Measurements from ENCODE around the gene STK24.
A peak's percentile ranks its signal among the peaks of the same experiment; 100 is the strongest.

Gene STK24

DNA sequence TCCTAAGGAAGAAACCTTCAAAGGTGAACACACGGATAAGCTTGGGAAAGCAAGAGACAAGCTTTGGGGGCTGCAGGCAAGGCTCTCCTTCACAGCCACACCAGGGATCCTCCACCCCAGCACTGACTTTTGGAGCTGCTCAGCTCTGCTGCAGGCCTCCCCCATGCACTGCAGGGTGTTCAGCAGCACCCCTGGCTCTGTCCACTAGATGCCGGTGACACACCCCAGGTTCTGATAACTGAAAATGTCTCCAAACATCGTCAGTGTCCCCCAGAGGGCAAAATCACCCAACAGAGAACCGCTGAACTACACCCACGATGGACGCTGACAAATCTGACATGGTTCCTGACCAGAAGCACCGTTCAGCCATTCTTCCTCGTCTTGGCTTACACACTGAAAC is 90.5 kb downstream of the STK24 start:
- DNase-seq, result no peak

DNA sequence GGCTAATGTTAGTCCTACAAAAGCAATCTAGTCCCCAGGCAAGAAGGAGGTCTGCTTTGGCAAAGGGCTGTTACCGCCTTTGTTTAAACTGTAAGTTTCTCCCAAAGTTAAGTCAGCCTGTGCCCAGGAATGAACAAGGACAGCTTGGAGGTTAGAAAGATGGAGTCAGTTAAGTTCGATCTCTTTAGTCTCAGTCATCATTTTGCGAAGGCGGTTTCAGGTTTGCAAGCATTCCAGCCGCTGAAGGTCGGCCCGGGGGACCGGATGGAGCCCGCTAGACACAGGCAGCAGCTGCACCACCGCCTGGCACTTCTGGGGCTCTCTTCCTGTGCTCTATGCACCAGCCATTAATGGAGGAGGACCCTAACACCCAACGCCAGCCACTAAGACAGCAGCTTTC is 91.3 kb downstream of the STK24 start:
- no peak for DNase-seq

DNA sequence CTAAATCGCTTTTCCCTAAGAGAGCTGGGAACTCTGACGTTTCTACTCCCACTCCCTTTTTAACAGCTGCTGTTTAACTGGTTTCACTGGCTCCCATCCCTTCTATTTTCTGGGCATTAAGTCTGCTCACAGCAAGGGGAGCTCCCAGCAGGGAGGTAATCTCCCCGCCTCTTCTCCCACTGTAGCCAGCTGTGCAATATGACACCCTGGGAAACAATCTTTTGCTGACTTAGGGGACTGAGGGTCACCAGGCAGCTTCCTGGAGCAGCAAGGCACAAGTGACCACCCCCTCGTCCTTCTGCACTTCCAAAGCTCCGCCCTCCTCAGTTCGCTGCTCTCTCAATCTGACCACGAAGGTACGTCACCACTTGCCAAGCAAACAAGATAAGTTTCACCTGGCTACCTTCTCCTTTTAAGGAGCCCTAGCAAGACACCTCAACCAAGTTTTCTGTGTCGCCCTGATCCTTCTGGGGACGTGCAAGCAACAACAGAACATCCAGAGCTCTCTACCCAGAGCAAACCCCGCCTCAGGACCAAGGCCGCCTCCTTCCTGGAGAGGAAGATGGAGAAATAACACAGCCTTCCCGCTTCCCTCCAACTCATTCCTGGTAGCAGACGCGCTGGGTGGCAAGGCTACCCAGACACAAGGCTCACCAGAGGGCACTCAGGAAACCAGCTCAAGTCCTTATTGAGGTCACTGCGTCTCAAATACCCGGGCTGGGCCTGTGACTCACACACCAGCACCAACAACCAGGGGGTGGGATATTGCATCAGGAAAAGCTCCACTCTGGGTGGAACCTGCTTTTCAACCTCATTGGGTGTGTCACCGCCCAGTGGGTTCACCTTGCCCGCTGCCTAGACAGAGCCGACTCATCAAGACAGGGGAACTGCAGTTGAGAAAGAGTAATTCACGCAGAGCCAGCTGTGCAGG is 92.4 kb downstream of the STK24 start:
- DNase-seq, result no peak

DNA sequence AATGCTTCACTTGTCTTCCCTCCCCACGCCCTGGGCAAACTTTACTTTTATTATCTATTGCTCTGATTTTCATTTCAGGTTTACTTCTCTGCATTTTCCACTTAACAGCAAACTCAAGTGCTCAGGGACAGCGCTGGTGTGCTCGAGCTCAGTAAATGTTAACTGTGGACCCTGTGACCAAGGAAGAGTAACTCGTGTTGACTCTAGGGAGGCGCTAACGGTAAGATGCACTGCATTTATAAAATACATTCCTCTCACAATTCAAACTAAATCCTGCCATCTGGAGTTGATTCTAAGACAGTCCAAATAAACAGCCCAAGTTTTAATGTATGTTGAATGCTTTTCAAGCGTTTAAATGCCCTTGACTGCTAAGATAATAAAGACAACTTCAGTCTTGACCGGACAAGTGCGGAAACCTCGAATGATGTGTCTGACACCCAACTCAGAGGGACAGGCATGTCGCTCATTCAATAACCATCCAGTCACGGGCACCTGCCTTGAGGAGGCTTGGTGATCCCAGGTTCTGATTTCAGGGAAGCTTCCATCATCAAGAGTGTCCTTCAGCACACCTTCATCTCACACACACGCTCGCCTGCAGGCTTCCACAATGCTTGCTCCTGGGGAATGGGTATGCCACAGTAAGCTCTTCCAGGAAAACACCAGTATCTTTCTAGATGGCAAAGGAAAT is 93.2 kb downstream of the STK24 start:
- no peak for DNase-seq

DNA sequence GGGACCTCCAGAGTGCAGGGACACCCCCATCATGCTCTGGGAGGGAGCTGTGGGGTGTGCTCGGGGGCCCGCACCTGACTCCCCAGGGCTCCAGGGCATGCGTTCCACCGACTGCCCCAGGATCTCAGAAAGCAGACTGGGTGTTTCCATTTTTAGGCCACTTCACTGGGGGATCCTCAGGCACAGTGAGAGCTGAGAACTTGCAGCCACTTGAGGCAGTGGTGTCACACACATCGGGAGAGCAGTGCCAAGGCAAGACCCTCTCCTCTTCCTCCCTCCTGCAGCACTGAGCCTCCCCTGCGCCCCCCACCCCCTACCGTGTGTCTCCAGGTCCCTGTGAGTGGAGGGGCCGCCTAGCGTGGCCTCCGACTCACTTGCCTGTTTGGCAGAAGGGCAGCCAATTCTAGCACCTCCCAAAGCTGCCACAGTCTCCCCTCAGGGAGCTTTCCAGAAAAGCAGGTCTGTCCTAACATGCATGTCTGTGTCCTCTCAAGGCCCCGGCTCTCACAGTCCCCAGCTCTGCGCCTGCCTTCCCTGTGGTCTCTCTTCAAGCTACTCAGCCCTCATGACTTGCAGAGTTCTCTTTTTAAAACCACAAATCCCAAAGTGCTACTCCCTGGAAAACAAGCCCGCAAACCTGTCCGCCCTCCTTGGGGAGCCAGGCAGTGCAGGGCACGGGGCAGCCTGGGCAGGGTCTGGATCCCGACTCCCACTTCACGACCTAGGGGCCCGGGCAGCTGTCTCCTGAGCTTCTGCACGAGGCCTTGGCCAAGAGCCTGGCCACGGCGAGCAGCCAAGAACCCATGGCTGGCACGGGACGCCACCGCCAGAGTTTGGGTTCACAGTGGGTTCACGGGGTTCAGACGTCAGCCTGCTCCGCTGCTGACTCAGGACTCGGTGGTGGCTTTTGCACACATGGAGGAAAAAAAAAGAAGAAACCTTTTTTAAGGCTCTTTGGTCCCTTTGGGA is 94.1 kb downstream of the STK24 start:
- peak; percentile 22 for DNase-seq

DNA sequence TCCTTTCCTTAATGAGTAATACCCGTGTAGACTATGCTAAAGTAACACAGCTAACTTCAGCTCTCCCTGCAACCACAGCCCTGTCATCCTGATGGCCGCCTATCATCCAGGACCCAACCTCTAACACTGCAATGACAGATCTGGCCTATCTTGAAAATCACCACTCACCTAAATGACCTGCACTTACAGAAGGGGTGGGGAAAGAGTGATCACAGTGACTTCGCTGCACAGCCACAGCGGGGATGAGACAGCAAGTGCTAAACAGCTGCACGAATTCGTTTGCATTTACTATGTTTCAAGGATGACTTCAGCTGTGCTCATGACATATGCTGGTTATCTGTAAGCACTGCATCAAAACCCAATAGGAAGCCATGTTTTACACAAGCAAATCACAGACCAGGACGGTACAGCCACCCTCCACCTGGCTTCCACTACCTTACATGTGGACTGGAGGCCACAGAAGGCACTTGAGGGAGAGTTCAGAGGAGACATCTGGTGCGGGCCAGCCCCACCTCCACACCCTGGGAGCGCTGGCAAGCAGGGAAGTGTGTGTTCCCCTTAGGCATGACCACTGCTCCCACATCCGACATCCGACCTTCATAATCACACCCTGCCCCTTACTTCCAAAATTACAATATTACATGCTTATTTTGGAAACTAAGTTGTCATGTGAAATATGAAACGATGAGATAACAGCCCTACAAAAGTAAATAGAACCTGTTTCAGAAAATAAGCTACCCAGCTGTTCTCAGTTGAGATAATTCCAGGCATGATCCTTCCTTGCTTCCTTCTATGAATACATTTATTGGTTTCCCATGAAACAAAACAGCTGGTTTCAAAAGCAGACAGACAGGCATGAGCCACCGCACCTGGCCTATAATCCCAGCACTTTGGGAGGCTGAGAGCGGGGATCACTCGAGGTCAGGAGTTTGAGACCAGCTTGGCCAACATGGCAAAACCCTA is 95.7 kb downstream of the STK24 start:
- no peak for DNase-seq

DNA sequence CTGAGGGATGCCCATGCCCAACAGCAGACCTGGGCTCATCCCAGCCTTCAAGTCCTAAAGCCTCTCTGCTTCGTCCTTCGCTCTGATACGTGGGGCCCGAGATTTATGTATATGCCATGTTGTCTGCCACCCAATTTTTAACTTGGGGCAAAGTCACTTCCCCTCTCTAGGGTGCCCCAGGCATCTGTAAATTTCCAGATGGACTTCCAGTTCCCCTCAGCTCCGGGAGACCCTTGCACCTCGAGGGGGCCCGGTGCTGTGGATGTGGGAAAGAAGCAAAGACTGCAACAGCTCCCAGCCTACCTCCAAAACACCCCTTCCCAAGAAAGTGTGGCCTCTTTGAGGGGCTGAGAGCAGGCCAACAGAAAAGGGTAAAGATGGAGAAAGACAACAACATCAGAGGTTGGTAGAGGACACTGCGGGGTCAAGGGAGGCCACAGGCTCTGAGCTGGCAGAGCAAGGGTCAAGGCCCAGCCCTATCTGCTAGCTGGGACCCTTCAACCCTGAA is 97.4 kb downstream of the STK24 start:
- DNase-seq, result no peak

DNA sequence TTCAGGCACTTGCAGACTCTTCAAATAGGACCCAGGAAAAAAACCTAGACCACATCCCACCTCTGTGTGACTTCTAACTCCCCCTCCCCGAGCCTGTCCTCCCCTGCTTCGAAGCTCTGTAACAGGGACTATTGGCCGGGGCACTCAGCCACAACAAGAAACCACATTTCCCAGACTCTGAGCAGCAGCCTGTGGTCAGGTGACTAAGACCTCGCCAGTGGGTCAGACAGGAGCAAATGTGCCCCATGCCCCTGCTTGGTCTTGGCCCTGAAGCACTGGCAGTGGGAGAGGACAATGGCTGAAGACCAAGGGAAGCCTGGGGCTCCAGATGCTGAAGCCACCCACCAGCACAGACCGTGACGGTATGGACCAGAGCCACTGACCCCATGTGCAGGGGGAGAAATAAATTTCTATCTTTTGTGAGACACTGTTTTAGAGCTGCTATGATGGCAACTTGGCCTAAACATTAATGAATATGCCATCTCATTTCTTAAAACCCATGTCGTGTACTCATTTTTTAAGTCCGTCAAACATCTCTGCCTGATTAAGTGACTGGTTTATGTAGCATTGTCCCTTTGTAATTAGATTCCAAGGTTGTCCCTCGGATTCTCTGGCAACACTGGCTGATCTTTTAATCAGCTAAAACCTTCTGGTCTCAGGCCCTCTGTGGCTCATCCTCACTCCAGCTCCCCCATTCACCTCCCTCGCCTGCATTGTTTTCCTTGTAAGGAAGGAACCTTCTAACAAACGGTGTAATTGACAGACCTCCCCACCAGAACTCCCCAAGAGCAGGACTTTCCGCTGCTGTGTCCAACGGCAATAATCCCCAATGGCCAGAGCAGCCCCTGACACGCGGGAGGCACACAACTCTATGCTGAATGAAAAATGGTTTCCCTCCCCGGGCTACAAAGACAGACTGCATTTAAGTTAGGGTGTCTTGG is 98.4 kb downstream of the STK24 start:
- DNase-seq, result no peak

DNA sequence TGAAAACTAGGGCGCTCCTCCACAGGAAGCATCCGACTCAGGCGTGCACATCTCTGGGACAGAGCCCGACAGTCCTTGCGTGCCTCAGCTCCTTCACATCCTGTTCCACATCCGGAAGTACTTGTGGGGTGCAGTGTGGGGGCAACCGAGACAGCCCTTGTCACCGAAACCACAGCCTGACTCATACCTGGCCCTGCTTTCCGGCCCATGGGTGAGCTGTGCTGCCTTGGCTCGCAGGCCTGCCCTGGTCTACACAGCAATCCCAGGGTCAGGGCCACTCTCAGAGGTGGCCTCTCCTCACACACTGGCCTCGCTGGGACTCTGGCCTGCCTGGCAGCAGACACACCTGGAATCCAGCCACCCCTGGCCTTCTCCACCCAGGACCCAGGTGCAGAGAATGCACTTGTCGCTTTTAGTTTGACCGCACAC is 100.4 kb downstream of the STK24 start:
- no peak for DNase-seq

DNA sequence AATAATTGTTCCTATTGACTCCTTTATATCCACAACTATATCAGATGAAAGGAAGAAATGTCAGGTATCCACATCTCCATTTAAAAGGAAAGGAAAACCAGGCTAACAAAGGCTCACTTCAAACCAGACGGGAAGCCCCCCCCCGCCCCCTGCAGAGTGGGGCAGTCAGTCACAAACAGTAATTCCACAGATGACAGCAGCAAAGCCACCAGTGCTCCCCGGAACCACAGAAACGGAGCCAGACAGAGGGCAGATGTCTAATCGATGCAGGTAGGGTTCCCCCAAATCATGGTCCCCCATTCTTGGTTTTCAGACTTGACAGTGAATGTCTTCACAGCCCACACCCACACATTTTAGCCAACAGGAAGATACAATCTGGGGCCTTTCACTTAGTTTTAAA is 100.8 kb downstream of the STK24 start:
- DNase-seq, result no peak

DNA sequence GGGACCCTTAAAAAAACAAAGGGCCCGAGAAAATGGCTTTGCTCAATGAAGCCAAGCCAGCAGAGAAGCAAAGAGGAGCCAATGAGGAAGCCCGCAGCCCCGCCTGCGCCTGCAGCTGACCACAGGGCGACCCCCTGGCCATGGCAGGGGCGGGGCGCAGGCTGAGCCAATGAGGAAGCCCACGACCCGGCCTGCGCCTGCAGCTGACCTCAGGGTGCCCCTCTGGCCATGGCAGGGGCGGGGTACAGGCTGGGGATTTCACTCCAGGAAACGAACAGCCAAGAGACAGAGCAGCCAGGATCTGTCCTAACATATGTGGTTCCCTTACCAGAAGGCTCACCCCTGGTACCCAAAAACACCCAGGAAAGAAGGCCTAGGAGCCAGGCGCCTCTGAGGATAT is 101.4 kb downstream of the STK24 start:
- no peak for DNase-seq

DNA sequence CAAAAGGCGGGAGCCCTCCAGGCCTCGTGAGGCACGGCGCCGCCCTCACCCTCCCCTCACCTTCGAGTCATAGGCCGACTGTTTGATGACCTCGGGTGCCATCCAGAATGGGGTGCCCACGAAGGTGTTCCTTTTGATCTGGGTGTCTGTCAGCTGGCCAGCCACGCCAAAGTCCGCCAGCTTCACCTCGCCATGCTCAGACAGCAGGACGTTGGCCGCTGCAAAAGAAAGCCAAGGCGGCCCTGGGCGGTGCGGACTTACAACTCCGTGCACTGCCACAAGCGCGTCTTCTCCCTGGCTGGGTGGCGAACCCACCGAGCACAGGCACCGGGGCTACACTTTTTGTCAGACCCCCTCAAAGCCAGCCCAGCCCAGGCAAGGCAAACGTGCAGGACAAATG is 102.1 kb downstream of the STK24 start:
- no peak for DNase-seq

DNA sequence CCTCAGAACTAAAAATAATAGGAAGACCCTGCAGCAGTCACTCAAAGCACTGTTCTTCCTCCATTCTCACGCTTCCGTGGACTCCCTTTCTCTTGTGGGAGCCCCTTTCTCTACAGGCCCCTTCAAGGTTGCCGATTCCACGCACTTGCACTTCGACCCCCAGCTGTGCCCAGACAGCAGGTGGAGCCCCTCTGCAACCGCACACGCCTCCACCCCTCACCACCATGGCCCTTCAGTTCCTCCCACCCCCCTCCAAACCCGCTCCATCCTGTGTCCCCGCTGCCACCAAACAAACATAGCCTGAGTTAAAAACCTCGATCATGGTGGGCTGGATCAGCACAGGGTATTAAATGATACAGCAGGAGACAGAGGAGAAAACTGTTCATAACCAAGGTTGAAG is 102.6 kb downstream of the STK24 start:
- no peak for DNase-seq

DNA sequence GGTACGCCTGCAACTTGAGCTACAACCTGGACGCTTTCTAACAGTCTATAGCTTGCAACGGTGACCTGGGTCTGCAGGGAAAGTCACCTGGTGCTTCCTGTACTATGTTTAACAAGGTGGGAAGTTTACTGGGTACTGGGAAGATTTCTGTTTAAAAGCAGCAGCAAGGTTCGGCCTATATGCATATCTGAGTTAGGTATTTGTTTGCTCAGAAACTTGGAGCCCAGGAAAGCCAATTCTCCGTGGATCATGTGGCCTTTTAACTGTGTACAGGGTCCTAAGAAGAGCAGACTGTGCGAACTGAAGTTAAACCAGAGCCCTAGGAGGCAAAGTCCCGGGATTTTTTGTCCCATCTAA is 103.1 kb downstream of the STK24 start:
- DNase-seq, result no peak

DNA sequence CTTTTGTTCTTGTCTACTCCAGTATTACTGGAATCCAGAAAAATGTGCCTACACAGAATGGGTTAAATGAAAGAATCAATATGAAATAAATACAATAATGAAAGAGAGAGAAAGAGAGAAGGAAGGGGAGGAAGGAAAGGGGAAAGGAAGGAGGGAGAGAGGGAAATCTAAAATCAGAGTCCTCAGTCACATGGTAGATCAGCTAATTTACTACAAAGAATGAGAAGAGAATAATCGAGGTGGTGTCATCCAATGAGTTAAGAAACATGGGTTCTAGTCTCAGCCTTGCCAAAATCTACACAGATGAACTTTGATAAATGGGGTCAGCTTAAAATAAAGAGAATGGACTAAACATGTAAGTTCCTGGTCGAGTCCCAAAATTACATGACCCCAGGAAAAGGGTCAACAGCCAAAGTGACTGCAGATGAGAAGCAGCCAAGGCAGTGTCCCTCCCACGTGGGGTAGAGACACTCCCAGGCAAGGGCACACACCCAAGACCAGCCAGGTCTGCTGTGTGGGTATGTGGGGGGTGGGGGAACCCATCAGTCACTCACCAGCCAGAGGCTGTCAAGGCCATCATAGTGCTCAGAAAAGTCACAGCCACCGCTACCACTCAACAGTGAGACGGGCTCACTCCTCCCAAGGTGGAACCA is 103.6 kb downstream of the STK24 start:
- DNase-seq, result no peak

DNA sequence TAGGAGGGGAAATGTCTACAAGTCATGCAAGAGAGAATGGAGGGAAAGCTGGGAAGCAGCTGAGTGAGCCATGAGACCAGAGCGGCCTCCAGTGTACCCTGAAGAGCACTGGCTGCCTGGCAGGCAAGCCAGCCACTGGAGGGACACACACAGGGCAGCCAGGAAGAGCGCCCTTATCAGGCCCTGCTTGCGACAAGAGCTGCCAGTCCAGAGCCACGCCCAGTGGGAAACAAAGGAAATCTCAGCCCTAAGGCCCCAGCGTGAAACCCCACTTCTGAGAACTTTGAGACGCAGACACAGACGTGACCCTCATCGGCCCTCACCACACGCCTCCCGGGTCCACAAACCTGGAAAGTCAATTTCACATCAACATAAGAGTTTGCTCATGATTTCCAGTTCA is 105.0 kb downstream of the STK24 start:
- no peak for DNase-seq

DNA sequence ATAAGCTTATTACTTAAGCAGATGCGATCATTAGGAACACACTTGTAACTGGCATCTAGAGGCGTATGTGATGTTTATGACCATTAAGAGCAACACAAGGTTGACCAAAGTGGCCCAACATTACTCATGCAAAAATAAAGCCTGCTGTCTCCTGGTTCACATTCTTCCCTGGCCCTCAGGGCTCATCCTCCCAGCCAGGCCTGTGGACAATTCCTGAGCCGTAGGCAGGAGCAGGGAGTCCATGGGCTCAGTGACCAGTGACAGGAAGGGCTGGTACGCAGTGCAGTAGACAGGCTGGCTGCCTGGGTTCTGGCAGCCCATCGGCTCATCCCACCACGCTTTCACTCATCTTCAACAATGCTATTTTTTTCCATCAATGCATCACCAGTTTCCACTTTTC is 106.0 kb downstream of the STK24 start:
- no peak for DNase-seq

DNA sequence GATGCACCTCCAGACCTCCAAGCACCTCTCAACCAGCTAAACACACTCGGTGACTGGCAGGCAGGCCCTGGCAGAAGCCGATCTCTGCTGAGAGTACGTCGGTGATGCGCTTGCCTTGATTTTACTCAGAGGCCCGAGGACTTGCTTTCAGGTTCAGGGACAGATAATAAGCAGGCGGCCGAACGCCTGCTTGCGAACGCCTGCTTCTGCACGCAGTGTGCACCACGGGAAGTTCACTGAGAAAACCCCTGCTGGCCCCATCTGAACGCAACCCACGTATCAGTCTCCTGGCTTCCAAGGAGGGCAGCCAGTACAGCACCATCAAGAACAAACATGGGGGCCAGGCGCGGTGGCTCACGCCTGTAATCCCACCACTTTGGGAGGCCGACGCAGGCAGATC is 108.0 kb downstream of the STK24 start:
- DNase-seq, result no peak

DNA sequence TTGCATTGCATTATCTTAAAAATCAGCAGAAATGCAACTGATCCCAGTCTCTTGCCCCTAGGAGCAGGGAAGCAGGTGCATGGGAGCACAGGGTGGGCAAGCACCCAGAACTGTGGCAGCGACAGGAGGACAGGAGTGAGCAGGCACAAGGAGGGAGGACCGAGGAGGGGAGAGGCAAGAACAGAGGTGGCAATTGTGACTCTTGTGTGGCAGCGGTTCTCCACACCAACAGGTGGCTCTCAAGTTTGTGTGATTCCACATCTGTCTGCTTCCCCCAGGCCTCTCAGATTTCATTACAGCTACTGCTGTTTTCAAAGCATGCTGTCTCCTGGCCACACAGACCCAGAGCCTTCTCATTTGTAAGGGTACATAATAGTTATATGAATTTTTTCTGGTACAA is 108.5 kb downstream of the STK24 start:
- DNase-seq, result no peak
